GM12878 (cell line): Measurements from ENCODE around the gene DHRS12. TPM values are rescaled to one million over a fixed set of nuclear protein-coding genes. Genes with fewer than 3 reads are reported as not detected.

Source experiments
- ATAC-seq: fragments of 200-7000 bp; cut with Tn5 transposase; 3 replicates; pipeline ENCODE4 v1.9.1; 2020; ENCODE audit warnings: mild to moderate bottlenecking, moderate library complexity
- BruUV-seq: library from RNA; stranded (reverse); fragments of 400-500 nt; replicated peaks from 2 replicates; lab custom pipeline; 2021; lab: Mats Ljungman, UMichigan
- CTCF ChIA-PET: fragments of 300-600 bp; sonication (Branson Sonifier 250); formaldehyde crosslinking; extraction: SDS; loops from one replicate; lab custom pipeline; 2021; ENCODE audit warnings: inconsistent platforms; lab: Yijun Ruan, JAX
- POLR2A ChIA-PET: fragments of 350-600 bp; formaldehyde crosslinking; extraction: SDS; loops from one replicate; lab custom pipeline; 2021; ENCODE audit warnings: inconsistent platforms; lab: Charles Lee
- RAD21 ChIA-PET: fragments of 300-600 bp; sonication (Branson Sonifier 250); formaldehyde crosslinking; loops from one replicate; lab custom pipeline; 2023; ENCODE audit warnings: antibody characterized with exemption; ENCODE audit not compliant: unreplicated experiment; lab: Charles Lee
- SMC1A ChIA-PET: fragments of 300-600 bp; sonication (Branson Sonifier 250); formaldehyde crosslinking; loops from one replicate; lab custom pipeline; 2023; ENCODE audit not compliant: unreplicated experiment, uncharacterized antibody; lab: Charles Lee
- DNase-seq: peaks from one replicate; pipeline ENCODE4 v3.0.0-alpha.2; 2011; ENCODE audit warnings: low read depth, low spot score
- FAIRE-seq: peaks from 3 replicates; lab custom pipeline; 2011; peaks lifted over from hg19 to GRCh38; lab: Jason Lieb, UNC
- H2AFZ ChIP-seq: 2 replicates; pipeline ENCODE4 v1.6.0; 2011; ENCODE audit warnings: low read depth, low read length, control low read depth; ENCODE audit not compliant: control insufficient read depth
- H3K27ac ChIP-seq: 2 replicates; pipeline ENCODE4 v1.5.1; 2011; ENCODE audit warnings: control low read depth; ENCODE audit not compliant: control insufficient read depth, insufficient read depth
- H3K27me3 ChIP-seq, 2 experiments: replicated peaks in 1 of 2; 2 replicates each; pipeline versions ENCODE4 v1.6.0 to v1.6.1; 2011; ENCODE audit warnings: low read length in 1 of 2; ENCODE audit not compliant: control insufficient read depth in 2 of 2, insufficient read depth in 2 of 2
- H3K36me3 ChIP-seq, 2 experiments: 2 replicates each; pipeline ENCODE4 v1.5.1; 2011; ENCODE audit warnings: low read length in 1 of 2; ENCODE audit not compliant: control insufficient read depth in 2 of 2, insufficient read depth in 2 of 2
- H3K4me1 ChIP-seq: 2 replicates; pipeline ENCODE4 v1.6.1; 2011; ENCODE audit warnings: mild to moderate bottlenecking, low read length, moderate library complexity, mixed read lengths; ENCODE audit not compliant: control insufficient read depth, insufficient read depth
- H3K4me2 ChIP-seq: 2 replicates; pipeline ENCODE4 v1.6.0; 2011; ENCODE audit warnings: control low read depth; ENCODE audit not compliant: control insufficient read depth, insufficient read depth
- H3K4me3 ChIP-seq: fragments of 200-600 bp; sonication (generic); 2 replicates; pipeline ENCODE4 v1.5.1; 2016
- H3K79me2 ChIP-seq: 2 replicates; pipeline ENCODE4 v1.6.0; 2011; ENCODE audit warnings: low read length; ENCODE audit not compliant: control insufficient read depth, insufficient read depth
- H3K9ac ChIP-seq: 2 replicates; pipeline ENCODE4 v1.8.0; 2011; ENCODE audit warnings: low read length, control low read depth, mixed read lengths; ENCODE audit not compliant: control insufficient read depth, insufficient read depth
- H3K9me3 ChIP-seq: replicated peaks from 3 replicates; pipeline ENCODE4 v1.5.1; 2011; ENCODE audit warnings: mild to moderate bottlenecking, low read length; ENCODE audit not compliant: control insufficient read depth, insufficient read depth
- H4K20me1 ChIP-seq: 2 replicates; pipeline ENCODE4 v1.6.0; 2011; ENCODE audit not compliant: control insufficient read depth, insufficient read depth
- CBFB ChIP-seq: IDR thresholded peaks from 2 replicates; pipeline ENCODE4 v1.6.1; 2016; ENCODE audit warnings: antibody characterized with exemption, low read depth
- EGR1 ChIP-seq, 2 experiments: IDR thresholded peaks; 1 replicate in 1 of 2; 2 replicates in 1 of 2; pipeline ENCODE4 v1.6.1; 2011 to 2012; ENCODE audit warnings: low read depth in 2 of 2, low read length in 2 of 2, borderline replicate concordance in 1 of 2, mild to moderate bottlenecking in 1 of 2, moderate library complexity in 1 of 2
- HCFC1 ChIP-seq: fragments of 150-350 bp; IDR thresholded peaks from 2 replicates; pipeline ENCODE4 v1.6.1; 2014; ENCODE audit warnings: low read length
- HDAC2 ChIP-seq: fragments of 200-600 bp; sonication (generic); IDR thresholded peaks from 2 replicates; pipeline ENCODE4 v1.6.1; 2017
- MYB ChIP-seq: fragments of 150-350 bp; IDR thresholded peaks from 2 replicates; pipeline ENCODE4 v1.6.1; 2014; ENCODE audit warnings: mild to moderate bottlenecking, low read depth, low read length, borderline replicate concordance
- NR2C2 ChIP-seq: IDR thresholded peaks from 2 replicates; pipeline ENCODE4 v1.6.1; 2011; ENCODE audit warnings: borderline replicate concordance, low read depth; ENCODE audit not compliant: control insufficient read depth, insufficient read length
- NRF1 ChIP-seq: conservative IDR thresholded peaks from 2 replicates; pipeline ENCODE4 v1.6.1; 2011; ENCODE audit warnings: mild to moderate bottlenecking, low read depth, low read length, improper control_type of control experiment
- RCOR1 ChIP-seq: conservative IDR thresholded peaks from 2 replicates; pipeline ENCODE4 v1.6.1; 2012; ENCODE audit warnings: low read depth, low read length, improper control_type of control experiment
- RUNX3 ChIP-seq: IDR thresholded peaks from 2 replicates; pipeline ENCODE4 v1.6.1; 2012; ENCODE audit warnings: low read length, inconsistent platforms
- SREBF2 ChIP-seq: IDR thresholded peaks from 2 replicates; pipeline ENCODE4 v1.6.1; 2012; ENCODE audit warnings: mild to moderate bottlenecking, low read length
- SUZ12 ChIP-seq: fragments of 200-600 bp; sonication (generic); IDR thresholded peaks from one replicate; pipeline ENCODE4 v1.6.1; 2018; ENCODE audit warnings: antibody characterized with exemption, mild to moderate bottlenecking; ENCODE audit not compliant: unreplicated experiment
- TCF7 ChIP-seq: IDR thresholded peaks from 2 replicates; pipeline ENCODE4 v1.6.1; 2014; ENCODE audit warnings: antibody characterized with exemption, borderline replicate concordance
- WGBS: methylation state at CpG from one replicate; pipeline ENCODE4 v1.1.6; 2016; ENCODE audit warnings: low lambda C conversion rate; ENCODE audit not compliant: insufficient replicate concordance, insufficient coverage; ENCODE audit errors: missing lambda C conversion rate; 5-methylcytosine and 5-hydroxymethylcytosine counted together
- in situ Hi-C: fragments of 300-500 bp; cut with MboI; formaldehyde crosslinking; loops from 9 replicates; pipeline ENCODE4 v1.14.3; 2018; ENCODE audit warnings: mixed read lengths
- intact Hi-C: fragments of 100-400 bp; cut with micrococcal nuclease; formaldehyde crosslinking; loops from one replicate; pipeline ENCODE4 v1.14.2; 2022; ENCODE audit not compliant: unreplicated experiment
- polyA plus RNA-seq, 11 experiments: library from polyadenylated mRNA; depleted of rRNA in 4 of 11; unstranded in 6 of 11; stranded (reverse) in 5 of 11; fragments of >200 nt; fragmentation: Nextera tagmentation in 4 of 11; fragmentation: Illumina TruSeq in 1 of 11; extraction: Ambion mirVana in 4 of 11; extraction: Trizol in 1 of 11; gene quantifications; 1 replicate in 1 of 11; 2 replicates in 10 of 11; pipeline versions ENCODE4 v1.2.1 to v1.2.3, GENCODE V29; 2011 to 2016; ENCODE audit warnings: inconsistent platforms in 2 of 11, missing spikeins in 2 of 11, low read depth in 1 of 11
- total RNA-seq, 4 experiments: library from RNA; depleted of rRNA in 3 of 4; stranded (reverse); fragments of >200 nt in 3 of 4; fragmentation: Illumina TruSeq in 1 of 4; extraction: Trizol in 1 of 4; gene quantifications; 2 replicates each; pipeline versions ENCODE4 v1.2.1 to v1.2.3, GENCODE V29; 2013 to 2021
- TF ChIP-seq, protein P1 (sequence below): IDR thresholded peaks from 2 replicates; pipeline ENCODE4 v1.6.1; 2012; ENCODE audit warnings: low read depth, low read length, improper control_type of control experiment
- TF ChIP-seq, protein P2 (sequence below): IDR thresholded peaks from 2 replicates; pipeline ENCODE4 v1.6.1; 2012; ENCODE audit warnings: low read depth, low read length, improper control_type of control experiment
- TF ChIP-seq, protein P3 (sequence below): IDR thresholded peaks from 2 replicates; pipeline ENCODE4 v1.6.1; 2012; ENCODE audit warnings: improper control_type of control experiment, low read depth, low read length; ENCODE audit not compliant: insufficient replicate concordance

Gene DHRS12
- total and polyA plus RNA-seq, 10 of the 15 experiments (the other 5 are each of a cell fraction or from before 2014, with no cell fraction given) = 2.9 to 11.3 (median 8.2) TPM

DNA sequence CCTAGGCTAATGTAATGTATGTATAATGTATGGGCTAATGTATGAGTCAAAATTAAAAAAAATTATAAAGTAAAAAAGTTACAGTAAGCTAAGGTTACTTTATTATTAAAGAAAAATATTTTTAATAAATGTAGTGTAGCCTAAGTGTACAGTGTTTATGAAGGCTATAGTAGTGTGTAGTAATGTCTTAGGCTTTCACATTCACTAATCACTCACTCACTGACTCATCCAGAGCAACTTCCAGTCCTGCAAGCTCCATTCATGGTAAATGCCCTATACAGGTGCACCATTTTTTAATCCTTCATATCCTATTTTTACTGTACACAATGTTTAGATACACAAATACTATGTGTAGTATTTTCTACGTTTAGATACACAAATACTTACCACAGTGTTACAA is 42.8 kb upstream of the DHRS12 start (continued):
- no peak for TF ChIP-seq HCFC1

DNA sequence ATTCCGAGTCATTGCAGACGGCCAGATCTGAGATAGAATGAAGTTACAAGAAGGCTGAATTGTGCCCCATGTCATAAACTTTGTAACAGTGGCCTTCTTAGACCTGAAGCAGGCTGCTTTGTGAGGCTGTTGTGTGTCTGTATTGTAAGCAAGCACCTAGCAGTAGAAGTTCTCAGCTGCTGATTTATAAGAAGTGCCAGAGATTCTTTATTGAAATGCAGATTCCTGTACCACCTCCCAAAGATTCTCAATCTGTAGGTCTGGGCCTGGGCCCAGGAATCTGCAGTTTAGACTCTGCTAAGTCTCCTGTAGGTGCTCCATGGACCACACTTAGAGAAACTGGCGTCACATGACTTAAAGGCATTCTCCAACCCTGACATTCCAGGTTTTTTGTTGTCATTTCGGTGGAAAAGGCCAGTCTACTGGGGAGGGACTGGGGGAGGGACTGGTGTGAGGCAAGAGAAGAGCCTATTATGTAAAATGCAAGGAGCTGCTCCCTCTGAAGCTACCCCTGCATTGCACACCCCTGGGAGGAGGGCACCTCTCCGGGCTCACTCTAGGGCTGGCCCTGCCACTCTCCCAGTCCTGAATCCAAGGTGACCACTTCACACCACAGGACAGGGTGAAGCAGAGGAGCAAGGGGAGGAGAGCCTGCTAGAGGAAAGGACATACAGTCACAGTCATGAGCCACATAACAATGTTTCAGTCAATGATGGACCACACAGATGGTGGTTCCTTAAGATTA is 41.8 kb upstream of the DHRS12 start:
- Histone ChIP-seq H2AFZ (peak overlapping the region; percentile 59), H3K27me3 (peaks cover 0 to 3% of the 10 kb centered on the region in 2 experiments; a peak in 2 of 4 replicates), H3K4me1 (no peaks in the 10 kb centered on the region), H3K9me3 (no peaks in the 10 kb centered on the region), H4K20me1 (no peaks in the 10 kb centered on the region), H3K79me2 (no peaks in the 10 kb centered on the region), H3K4me2 (no peak overlapping the region), H3K27ac (no peak overlapping the region), H3K4me3 (no peak overlapping the region), H3K9ac (no peak overlapping the region), H3K36me3 (no peaks in the 10 kb centered on the region)
- POLR2A ChIA-PET = no interaction called here
- intact Hi-C loops (loop anchor here (1.0 kb wide), 1 partner anchor 282 kb away; no protein-coding TSS in a partner anchor), in situ Hi-C loops (no loop called here)
- ATAC-seq (no peak), FAIRE-seq (no peak), DNase-seq (no peak)
- RAD21 ChIA-PET = interaction anchor here (1.2 kb wide), 1 partner anchor 30 kb away, joined by 3 read pairs; no protein-coding TSS in a partner anchor
- SMC1A ChIA-PET = interaction anchor here (0.7 to 1.5 kb wide), 5 partner anchors 7 to 116 kb away, joined by 3 to 4 read pairs (median 3); no protein-coding TSS in a partner anchor
- no TSS peak for BruUV-seq
- CTCF ChIA-PET = interaction anchor here (0.6 to 2.9 kb wide), 20 partner anchors 8 to 560 kb away, joined by 3 to 10 read pairs (median 4); no protein-coding TSS in a partner anchor
- WGBS = 7% methylated on average over 4 of the region's 5 CpGs
- TF ChIP-seq, protein P1, sequence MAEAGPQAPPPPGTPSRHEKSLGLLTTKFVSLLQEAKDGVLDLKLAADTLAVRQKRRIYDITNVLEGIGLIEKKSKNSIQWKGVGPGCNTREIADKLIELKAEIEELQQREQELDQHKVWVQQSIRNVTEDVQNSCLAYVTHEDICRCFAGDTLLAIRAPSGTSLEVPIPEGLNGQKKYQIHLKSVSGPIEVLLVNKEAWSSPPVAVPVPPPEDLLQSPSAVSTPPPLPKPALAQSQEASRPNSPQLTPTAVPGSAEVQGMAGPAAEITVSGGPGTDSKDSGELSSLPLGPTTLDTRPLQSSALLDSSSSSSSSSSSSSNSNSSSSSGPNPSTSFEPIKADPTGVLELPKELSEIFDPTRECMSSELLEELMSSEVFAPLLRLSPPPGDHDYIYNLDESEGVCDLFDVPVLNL = no peak
- TF ChIP-seq SUZ12 (no peak), TCF7 (no peak), NR2C2 (no peak), HDAC2 (no peak), MYB (no peak), RUNX3 (no peak), NRF1 (no peak), CBFB (no peak), EGR1 (IDR thresholded peaks at IDR 0.05; ENCODE audit: borderline replicate concordance in 1 of 2, low read depth in 2 of 2, low read length in 2 of 2) (no peak), RCOR1 (no peak), SREBF2 (no peak)
- TF ChIP-seq, protein P2, sequence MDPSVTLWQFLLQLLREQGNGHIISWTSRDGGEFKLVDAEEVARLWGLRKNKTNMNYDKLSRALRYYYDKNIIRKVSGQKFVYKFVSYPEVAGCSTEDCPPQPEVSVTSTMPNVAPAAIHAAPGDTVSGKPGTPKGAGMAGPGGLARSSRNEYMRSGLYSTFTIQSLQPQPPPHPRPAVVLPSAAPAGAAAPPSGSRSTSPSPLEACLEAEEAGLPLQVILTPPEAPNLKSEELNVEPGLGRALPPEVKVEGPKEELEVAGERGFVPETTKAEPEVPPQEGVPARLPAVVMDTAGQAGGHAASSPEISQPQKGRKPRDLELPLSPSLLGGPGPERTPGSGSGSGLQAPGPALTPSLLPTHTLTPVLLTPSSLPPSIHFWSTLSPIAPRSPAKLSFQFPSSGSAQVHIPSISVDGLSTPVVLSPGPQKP = no peak
- TF ChIP-seq, protein P3, sequence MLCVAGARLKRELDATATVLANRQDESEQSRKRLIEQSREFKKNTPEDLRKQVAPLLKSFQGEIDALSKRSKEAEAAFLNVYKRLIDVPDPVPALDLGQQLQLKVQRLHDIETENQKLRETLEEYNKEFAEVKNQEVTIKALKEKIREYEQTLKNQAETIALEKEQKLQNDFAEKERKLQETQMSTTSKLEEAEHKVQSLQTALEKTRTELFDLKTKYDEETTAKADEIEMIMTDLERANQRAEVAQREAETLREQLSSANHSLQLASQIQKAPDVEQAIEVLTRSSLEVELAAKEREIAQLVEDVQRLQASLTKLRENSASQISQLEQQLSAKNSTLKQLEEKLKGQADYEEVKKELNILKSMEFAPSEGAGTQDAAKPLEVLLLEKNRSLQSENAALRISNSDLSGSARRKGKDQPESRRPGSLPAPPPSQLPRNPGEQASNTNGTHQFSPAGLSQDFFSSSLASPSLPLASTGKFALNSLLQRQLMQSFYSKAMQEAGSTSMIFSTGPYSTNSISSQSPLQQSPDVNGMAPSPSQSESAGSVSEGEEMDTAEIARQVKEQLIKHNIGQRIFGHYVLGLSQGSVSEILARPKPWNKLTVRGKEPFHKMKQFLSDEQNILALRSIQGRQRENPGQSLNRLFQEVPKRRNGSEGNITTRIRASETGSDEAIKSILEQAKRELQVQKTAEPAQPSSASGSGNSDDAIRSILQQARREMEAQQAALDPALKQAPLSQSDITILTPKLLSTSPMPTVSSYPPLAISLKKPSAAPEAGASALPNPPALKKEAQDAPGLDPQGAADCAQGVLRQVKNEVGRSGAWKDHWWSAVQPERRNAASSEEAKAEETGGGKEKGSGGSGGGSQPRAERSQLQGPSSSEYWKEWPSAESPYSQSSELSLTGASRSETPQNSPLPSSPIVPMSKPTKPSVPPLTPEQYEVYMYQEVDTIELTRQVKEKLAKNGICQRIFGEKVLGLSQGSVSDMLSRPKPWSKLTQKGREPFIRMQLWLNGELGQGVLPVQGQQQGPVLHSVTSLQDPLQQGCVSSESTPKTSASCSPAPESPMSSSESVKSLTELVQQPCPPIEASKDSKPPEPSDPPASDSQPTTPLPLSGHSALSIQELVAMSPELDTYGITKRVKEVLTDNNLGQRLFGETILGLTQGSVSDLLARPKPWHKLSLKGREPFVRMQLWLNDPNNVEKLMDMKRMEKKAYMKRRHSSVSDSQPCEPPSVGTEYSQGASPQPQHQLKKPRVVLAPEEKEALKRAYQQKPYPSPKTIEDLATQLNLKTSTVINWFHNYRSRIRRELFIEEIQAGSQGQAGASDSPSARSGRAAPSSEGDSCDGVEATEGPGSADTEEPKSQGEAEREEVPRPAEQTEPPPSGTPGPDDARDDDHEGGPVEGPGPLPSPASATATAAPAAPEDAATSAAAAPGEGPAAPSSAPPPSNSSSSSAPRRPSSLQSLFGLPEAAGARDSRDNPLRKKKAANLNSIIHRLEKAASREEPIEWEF = no peak
